GM12874 (cell line): ENCODE measurements around the gene GGPS1.

ENCODE experiments used
- TF ChIP-seq, protein P1 (sequence below): IDR thresholded peaks from 2 replicates; pipeline ENCODE4 v1.5.1; 2011; ENCODE audit warnings: low read depth, mild to moderate bottlenecking, control low read depth, low read length, moderate library complexity; ENCODE audit not compliant: insufficient read depth

The GGPS1 gene

DNA sequence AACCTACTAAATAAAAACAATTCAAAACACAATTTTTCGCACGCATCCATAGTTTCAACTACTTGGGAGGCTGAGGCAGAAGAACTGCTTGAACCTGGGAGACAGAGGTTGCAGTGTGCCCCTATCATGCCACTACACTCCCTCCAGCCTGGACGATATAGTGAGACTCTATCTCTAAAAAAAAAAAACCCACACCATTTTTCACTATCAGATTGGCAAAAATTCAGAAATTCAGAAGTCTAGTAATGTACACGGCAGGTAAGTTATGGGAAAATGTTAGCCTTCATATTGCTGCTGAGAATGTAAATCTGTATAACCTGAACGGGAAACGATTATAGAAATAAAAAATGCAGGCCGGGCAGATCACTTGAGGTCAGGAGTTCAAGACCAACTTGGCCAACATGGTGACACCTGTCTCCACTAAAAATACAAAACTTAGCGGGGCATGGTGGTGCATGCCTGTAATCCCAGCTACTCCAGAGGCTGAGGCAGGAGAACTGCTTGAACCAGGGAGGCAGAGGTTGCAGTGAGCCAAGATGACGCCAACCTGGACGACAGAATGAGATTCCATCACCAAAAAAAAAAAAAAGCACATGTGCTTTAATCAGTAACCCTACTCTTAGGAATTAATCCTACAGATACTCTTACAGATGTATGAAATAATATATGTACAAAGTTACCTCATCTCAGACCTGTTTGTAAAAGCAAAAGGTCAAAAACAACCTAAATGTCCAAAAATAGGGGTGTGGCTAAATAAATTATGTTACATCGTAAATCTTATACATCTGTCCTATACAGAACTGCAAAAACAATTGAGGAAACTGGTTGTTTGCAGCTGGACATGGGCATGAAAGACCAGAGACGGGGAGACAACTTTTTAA, 38.3 kb upstream of the GGPS1 start:
- TF ChIP-seq, protein P1, sequence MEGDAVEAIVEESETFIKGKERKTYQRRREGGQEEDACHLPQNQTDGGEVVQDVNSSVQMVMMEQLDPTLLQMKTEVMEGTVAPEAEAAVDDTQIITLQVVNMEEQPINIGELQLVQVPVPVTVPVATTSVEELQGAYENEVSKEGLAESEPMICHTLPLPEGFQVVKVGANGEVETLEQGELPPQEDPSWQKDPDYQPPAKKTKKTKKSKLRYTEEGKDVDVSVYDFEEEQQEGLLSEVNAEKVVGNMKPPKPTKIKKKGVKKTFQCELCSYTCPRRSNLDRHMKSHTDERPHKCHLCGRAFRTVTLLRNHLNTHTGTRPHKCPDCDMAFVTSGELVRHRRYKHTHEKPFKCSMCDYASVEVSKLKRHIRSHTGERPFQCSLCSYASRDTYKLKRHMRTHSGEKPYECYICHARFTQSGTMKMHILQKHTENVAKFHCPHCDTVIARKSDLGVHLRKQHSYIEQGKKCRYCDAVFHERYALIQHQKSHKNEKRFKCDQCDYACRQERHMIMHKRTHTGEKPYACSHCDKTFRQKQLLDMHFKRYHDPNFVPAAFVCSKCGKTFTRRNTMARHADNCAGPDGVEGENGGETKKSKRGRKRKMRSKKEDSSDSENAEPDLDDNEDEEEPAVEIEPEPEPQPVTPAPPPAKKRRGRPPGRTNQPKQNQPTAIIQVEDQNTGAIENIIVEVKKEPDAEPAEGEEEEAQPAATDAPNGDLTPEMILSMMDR = no peak

DNA sequence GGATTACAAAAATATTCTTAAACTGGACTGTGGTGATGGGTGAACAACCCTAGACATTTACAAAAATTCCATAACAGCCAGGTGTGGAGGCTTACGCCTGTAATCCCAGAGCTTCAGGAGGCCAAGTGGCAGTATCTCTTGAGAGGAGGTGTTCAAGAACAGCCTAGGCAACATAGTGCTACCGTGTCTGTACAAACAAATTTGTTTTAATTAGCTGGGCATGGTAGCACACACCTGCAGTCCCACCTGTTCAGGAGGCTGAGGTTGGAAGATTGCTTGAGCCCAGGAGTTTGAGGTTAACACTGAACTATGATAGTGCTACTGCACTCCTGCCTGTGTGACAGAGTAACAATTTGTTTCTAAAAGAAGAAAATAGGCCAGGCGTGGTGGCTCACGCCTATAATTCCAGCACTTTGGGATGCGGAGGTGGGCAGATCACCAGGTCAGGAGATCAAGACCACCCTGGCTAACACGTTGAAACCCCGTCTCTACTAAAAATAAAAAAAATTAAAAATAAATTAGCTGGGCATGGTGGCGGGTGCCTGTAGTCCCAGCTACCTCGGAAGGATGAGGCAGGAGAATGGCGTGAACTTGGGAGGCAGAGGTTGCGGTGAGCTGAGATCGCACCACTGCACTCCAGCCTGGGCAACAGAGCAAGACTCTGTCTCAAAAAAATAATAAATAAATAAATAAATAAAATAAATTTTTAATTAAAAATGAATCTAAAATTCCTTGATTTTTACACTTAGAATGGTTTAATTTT, 37.4 kb upstream of the GGPS1 start:
- TF ChIP-seq, protein P1 = no peak

DNA sequence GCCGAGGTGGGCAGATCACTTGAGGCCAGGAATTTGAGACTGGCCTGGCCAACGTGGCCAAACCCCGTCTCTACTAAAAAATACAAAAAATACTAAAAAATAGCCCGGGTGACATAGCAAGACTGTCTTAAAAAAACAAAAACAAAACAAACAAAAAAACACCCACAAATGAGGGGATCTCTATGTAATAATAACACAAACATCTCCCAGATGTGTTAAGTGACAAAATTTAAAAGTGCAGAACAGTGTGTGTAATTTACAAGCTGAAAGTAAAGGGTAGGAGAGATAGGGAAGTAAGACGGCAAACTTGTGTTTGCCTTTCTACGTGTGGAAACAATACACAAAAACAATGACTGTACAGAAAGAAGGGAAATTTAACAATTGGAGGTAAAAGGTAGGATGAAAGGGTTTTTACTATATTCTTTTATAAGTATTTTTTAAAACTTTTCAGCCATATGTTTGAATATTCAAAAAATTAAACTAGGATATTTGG, 36.7 kb upstream of the GGPS1 start:
- TF ChIP-seq, protein P1 = no peak

DNA sequence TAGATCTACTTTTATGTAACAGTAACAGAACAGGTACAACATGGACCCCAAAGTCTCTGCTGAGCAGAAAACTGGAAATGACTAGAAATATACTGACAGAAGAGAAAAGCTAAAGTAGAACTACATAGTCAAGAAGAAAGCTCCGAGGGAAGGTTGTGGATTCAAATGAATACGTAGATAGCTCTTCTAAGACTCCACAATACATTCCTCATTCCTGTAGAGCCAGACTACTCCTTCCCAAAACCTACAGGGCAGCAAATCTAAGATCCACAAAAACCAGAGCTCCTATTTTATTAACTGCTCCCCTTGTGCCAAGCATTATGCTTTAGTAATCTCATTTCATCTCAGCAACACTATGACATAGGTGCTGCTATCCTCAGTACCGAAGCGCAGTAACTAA, 35.6 kb upstream of the GGPS1 start:
- TF ChIP-seq, protein P1 = no peak

DNA sequence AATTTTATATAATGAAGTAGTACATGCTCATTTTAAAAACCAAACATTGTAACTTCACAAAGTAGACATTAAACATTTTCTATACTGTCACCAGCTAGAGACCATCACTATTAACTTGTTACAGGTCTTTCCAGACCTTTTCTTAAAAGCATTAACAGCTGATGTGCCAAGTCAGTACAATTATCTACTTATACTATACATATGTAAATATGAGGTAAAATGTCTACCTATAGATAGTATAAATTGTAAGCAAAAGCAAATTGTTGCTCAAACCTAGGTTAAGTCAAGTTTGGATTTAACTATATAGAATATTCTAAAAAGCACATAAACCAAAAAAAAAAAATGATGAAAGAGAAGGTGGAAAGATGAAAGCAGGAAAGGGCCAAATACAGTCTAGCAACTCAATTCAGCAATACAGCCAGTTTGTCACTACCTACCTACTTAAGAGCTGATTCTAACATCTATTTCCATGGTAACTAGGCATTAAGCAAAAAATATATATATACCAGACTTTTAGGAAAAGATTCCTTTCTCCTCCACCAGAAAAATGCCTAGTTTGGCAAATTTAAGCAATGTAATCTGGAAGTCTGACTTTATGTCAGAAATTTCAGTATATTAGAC, 34.9 kb upstream of the GGPS1 start:
- TF ChIP-seq, protein P1 = no peak

DNA sequence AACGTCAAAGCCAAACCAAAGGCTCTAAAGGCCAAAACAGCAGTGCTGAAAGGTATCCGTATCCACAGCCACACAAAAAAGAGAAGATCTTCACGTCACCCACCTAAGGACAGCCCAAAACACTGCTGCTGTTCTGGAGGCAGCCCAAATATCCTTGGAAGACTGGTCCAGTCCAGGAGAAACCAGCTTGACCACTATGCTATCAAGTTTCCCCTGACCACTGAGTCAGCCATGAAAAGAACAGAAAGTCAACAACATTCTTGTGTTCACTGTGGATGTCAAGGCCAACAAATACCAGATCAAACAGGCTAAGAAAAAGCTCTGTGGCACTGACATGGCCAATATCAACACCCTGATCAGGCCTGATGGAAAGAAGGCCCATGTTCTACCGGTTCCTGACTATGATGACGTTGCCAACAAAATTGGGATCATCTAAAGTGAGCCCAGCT, 32.4 kb upstream of the GGPS1 start:
- TF ChIP-seq, protein P1 = no peak

DNA sequence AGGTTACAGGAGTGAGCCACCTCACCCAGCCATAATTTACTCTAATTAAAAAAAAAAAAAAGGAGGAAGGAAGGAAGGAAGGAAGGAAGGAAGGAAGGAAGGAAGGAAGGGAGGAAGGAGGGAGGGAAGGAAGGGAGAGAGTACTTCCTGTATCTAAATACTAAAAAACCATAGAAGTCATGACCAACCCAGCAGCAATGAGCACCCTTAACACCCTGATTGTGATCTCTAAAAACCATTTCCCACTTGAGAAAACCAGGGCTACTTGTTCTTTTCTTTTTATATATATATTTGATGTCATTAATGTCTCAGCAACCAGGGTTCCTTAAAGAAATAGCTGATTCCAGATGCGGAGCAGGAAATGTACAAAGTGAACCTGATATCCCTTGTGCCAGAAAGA, 31.6 kb upstream of the GGPS1 start:
- TF ChIP-seq, protein P1 = no peak
